ENCODE results near the gene EPC2.

- no peak for TF ChIP-seq POLR2AphosphoS5 (IDR thresholded peaks at IDR 0.05; ENCODE audit: low read depth, low read length)
- no peak for TF ChIP-seq SIN3A (IDR thresholded peaks at IDR 0.05; ENCODE audit: borderline replicate concordance, insufficient read depth, low read length)
- TF ChIP-seq, protein P1, sequence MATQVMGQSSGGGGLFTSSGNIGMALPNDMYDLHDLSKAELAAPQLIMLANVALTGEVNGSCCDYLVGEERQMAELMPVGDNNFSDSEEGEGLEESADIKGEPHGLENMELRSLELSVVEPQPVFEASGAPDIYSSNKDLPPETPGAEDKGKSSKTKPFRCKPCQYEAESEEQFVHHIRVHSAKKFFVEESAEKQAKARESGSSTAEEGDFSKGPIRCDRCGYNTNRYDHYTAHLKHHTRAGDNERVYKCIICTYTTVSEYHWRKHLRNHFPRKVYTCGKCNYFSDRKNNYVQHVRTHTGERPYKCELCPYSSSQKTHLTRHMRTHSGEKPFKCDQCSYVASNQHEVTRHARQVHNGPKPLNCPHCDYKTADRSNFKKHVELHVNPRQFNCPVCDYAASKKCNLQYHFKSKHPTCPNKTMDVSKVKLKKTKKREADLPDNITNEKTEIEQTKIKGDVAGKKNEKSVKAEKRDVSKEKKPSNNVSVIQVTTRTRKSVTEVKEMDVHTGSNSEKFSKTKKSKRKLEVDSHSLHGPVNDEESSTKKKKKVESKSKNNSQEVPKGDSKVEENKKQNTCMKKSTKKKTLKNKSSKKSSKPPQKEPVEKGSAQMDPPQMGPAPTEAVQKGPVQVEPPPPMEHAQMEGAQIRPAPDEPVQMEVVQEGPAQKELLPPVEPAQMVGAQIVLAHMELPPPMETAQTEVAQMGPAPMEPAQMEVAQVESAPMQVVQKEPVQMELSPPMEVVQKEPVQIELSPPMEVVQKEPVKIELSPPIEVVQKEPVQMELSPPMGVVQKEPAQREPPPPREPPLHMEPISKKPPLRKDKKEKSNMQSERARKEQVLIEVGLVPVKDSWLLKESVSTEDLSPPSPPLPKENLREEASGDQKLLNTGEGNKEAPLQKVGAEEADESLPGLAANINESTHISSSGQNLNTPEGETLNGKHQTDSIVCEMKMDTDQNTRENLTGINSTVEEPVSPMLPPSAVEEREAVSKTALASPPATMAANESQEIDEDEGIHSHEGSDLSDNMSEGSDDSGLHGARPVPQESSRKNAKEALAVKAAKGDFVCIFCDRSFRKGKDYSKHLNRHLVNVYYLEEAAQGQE (IDR thresholded peaks at IDR 0.05; ENCODE audit: insufficient read depth in 1 of 2, low read depth in 2 of 2, low read length in 2 of 2), result no peak
Observed at GRCh38 chr2:148660999-148661398, 16.4 kb downstream of the EPC2 start.

Data from PFSK-1 (cell line).